ENCODE data around the gene NTRK3. TPM values are rescaled to one million over a fixed set of nuclear protein-coding genes. Genes with fewer than 3 reads are reported as not detected.
"Not testable (repeated sequence)": the region's sequence is repeated elsewhere in the genome, so short reads cannot be mapped to it uniquely, and the experiment has no call there.

Gene NTRK3
- total RNA-seq, 2 donors from 2014 or later: 3.3 to 6.9 TPM

DNA sequence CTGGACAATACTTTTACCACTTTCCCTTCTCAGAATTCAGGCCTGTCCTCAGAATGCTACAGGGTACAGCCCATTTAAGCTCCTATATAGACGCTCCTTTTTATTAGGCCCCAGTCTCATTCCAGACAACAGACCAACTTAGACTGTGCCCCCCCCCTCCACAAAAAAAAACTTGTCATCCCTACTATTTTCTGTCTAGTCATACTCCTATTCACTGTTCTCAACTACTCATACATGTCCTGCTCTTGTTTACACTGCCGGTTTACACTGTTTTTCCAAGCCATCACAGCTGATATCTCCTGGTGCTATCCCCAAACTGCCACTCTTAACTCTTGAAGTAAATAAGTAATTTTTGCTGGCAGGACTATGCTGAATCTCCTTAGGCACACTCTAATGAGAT is 420.7 kb downstream of the NTRK3 start:
- ATAC-seq; DNase-seq; intact Hi-C loops (cut with DNase I): not testable (repeated sequence)

DNA sequence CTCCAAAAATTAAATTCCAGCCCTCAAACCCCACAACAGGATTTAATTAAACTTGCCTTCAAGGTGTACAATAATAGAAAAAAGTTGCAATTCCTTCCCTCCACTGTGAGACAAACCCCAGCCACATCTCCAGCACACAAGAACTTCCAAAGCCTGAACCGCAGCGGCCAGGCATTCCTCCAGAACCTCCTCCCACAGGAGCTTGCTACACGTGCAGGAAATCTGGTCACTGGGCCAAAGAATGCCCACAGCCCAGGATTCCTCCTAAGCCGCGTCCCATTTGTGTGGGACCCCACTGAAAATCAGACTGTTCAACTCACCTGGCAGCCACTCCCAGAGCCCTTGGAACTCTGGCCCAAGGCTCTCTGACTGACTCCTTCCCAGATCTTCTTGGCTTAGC is 423.2 kb downstream of the NTRK3 start:
- intact Hi-C loops (cut with DNase I); DNase-seq; ATAC-seq: not testable (repeated sequence)

DNA sequence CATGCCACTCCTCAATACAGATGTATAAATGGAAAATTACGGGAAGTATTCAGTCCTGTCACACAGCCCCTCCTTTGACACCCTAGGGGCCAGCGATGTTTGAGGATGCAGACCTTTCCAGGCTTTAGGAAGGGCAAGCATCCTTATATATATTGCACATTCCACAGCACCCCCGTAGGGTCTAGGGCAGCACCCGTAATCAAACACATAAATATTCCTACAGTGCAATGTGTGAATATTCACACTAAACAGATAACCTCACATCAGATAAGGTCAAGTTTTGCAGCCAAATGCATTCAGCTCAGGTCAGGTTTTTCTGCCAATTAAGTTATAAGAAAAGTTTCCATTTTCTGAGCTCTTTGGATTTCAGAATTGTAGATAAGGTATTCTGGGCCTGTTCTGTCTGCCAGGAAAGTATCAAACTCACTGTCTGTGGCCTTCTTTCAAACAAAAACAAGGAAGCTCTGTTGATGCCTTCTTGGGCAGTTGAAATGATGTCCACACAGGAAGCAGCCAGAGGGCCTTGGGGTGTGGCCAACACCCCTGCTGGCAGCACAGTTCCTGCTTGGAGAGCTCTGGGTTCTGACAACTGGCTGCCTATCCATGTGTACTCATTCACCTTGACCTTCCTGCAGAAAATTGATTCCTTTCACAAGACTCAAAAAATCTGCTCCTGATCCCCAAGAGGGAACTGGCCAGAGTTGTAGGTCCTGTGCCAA is 427.0 kb downstream of the NTRK3 start:
- ATAC-seq (peak; percentile 85 to 91), DNase-seq (peak; percentile 32)
- intact Hi-C loops (cut with DNase I): loop anchor here in 1 of 2 donors (5.0 kb wide), 1 partner anchor 37 kb away; no protein-coding TSS in a partner anchor

DNA sequence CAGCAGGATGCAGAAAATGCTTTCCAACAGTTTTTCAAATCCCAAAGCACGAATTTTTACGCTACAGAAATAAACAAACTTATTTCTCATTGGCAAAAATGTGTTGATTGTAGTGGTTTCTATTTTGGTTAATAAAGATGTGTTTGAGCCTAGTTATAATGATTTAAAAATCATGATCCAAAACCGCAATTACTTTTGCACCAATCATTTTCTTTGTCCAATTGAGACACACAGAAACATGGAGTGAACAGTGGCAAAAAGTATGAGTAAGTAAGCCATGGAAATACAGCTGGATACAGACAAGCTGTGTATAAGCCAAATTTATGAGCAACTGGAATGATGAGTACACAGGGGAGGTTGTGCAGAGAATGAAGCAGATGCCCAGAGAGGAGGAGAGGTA is 427.9 kb downstream of the NTRK3 start:
- intact Hi-C loops (cut with DNase I): loop anchor here in 1 of 2 donors (5.0 kb wide), 1 partner anchor 36 kb away; no protein-coding TSS in a partner anchor
- ATAC-seq (no peak), DNase-seq (no peak)

DNA sequence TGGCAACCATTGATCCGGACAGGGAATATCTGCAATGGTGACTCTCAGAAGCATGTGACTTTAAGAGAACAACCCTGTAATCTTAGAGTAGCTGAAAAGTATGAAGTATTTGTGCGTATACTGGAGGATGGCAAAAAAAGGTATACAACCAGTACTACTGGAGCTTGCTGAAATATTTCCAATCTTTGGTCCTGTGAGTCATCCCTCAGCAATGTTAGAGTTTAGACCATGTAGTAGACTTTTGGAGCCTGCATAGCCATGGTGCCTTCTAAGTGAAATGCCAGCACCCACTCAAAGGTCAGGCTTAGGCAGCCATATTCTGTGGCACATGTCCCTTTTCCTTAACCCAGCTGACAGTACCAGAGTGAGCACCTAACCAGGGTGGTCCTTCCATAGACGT is 429.4 kb downstream of the NTRK3 start:
- DNase-seq: no peak
- no peak for ATAC-seq
- intact Hi-C loops (cut with DNase I): loop anchor here in 1 of 2 donors (5.0 kb wide), 1 partner anchor 35 kb away; no protein-coding TSS in a partner anchor

DNA sequence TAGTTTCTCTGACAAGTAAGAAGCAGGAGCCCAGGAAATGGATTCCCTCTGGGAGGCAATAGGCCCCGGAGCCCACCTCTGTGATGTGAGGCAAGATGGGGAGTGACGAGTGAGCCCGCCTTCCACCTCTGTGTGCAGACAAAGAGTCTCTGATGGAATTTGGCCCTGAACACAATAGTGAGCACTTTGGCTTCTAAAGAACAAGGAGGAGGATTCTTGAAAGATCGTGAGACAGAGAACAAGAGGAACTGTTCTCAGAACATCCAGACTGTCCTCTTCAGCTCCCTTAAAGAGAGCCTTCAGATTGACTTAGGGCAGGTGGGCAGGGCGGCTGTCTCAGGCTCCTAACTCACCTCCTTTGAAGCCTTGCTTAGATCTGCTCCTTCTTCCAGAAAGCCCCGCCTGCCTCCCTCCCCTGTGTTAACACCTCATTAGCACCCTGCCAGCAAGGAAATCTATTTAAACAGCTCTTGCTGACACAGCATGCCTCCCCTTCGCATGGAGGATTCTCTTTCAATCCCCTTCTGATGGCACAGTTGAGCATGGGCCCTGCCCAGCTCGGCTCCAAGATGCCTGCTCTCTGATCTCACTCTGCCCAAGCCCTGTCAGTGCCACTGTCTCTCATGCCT is 430.3 kb downstream of the NTRK3 start:
- intact Hi-C loops (cut with DNase I): loop anchor here in 1 of 2 donors (5.0 kb wide), 1 partner anchor 34 kb away; no protein-coding TSS in a partner anchor
- no peak for DNase-seq
- ATAC-seq: no peak

DNA sequence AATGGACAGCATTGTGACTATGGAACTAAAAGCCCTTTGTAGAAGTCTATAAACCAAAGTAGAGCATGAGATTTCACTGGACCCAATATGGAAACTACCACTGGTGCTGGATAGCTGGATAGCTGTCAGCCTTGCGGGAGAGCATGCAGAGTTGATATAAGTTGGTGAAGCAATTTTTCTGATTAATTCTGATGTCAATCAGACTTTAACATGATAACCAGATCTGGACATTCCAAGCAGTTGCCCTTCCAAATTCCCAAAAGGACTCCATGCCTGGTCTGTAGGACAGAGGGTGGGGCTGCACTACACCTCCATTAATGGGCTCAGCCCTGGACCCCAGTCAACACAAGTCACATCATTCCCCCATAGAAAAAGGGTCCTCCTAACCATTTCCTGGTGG is 437.8 kb downstream of the NTRK3 start:
- ATAC-seq (no peak), DNase-seq (no peak)
- intact Hi-C loops (cut with DNase I): no loop called here

DNA sequence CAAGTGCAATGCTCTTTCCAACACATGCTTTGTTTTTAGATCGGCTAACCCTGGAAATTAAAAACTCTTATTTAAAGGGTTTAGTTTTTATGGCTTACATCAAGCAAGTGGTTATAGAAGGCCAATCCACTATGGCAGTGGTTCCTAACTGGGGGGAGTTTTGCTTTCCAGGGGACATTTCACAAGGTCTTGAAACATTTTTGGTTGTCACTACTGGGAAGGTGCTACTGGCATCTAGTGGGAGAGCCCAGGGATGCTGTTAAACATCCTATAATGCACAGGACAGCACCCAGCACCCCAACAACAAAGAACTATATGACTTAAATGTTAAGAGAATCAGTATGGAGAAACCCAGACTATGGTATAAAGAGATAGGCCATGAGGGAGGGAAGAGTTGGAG is 439.0 kb downstream of the NTRK3 start:
- intact Hi-C loops (cut with DNase I): no loop called here
- no peak for DNase-seq
- ATAC-seq: no peak

DNA sequence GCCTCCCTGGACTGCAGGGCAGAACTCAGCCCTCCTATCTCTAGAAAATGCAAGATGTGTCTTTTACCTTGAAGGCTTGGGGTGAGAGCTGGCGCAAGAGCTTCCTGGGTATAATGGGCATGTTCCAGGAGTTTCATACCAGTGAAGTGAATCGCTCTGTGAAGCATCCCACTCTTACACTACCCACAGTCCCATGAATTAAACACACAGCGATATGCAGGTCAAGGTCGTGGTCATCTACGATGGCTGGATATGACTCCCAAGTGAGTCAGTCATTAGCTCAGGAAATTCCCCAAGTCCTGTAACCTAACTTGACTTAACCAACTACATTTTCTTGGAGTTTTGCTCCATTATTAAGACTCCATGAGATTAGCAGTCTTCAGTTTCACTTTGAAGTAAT is 439.7 kb downstream of the NTRK3 start:
- no peak for DNase-seq
- peak in 1 of 2 donors; percentile 81 for ATAC-seq
- intact Hi-C loops (cut with DNase I): no loop called here

DNA sequence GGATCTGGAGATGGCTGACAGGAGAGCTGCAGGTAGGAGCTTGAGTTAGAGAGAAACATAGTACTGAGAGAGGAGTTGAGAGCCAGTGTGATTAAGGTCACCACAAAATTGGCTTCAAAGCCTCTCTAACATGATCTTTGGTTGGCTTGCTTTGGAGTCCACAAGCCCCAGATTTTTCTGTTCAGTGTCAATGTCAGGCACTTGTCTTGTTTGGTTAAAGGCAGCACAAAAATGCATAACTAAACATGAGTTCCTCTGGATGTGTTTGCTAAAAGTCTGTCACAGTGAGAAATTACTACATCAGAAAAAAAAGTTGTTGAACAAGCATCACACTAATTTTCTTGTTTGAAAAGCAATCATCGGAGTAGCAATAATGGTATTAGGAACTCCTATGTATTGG is 440.5 kb downstream of the NTRK3 start:
- ATAC-seq (no peak), DNase-seq (no peak)
- intact Hi-C loops (cut with DNase I): no loop called here

Other genes starting within 250 kb of the NTRK3 start
- gene MRPL46, start 210.6 kb upstream of the NTRK3 start, total RNA-seq: 10 to 100 TPM; 36.4 to 42.4 TPM
- 10 to 100 TPM; 40.7 to 51.5 TPM for gene MRPS11, start 211.0 kb upstream of the NTRK3 start, total RNA-seq